IgD-negative memory B cell (primary cell): Measurements from ENCODE around the gene SIK3. TPM values are rescaled to one million over a fixed set of nuclear protein-coding genes. Genes with fewer than 3 reads are reported as not detected.

ENCODE experiments used
- H3K27ac Mint-ChIP-seq, 3 donors: one replicate each; pipeline ENCODE4 v1.8.0; 2020 to 2022; ENCODE audit warnings: mild to moderate bottlenecking in 3 of 3, mixed read lengths in 3 of 3, moderate library complexity in 1 of 3
- H3K27me3 Mint-ChIP-seq: one replicate; pipeline ENCODE4 v1.8.0; 2021; ENCODE audit warnings: mixed read lengths
- H3K36me3 Mint-ChIP-seq: one replicate; pipeline ENCODE4 v1.8.0; 2020; ENCODE audit warnings: mild to moderate bottlenecking, mixed read lengths
- H3K4me1 Mint-ChIP-seq, 3 donors: one replicate each; pipeline ENCODE4 v1.8.0; 2020 to 2022; ENCODE audit warnings: mixed read lengths in 3 of 3, mild to moderate bottlenecking in 1 of 3
- H3K4me3 Mint-ChIP-seq, 4 donors: one replicate each; pipeline ENCODE4 v1.8.0; 2020 to 2022; ENCODE audit warnings: mild to moderate bottlenecking in 4 of 4, mixed read lengths in 4 of 4, moderate library complexity in 3 of 4
- H3K9me3 Mint-ChIP-seq, 3 donors: one replicate each; pipeline ENCODE4 v1.8.0; 2020 to 2021; ENCODE audit warnings: mixed read lengths in 3 of 3, mild to moderate bottlenecking in 1 of 3
- polyA plus RNA-seq: library from polyadenylated mRNA; unstranded; fragments of 300-500 nt; fragmentation: Illumina TruSeq; gene quantifications from one replicate; pipeline ENCODE4 v1.2.3, GENCODE V29; 2021

Gene SIK3
- polyA plus RNA-seq, 1 donor from 2014 or later: 25.1 TPM

GRCh38 chr11:117095284-117096161, 2.7 kb downstream of the SIK3 start:
- H3K27ac Mint-ChIP-seq: peak overlapping the region; percentile 87 to 100 (median 95)
- H3K36me3 Mint-ChIP-seq: peaks cover 8% of the 10 kb centered on the region
- peaks cover 0 to 3% (median 0%) of the 10 kb centered on the region in 3 donors for H3K9me3 Mint-ChIP-seq
- H3K27me3 Mint-ChIP-seq: no peaks in the 10 kb centered on the region
- peaks cover 53 to 64% (median 60%) of the 10 kb centered on the region in 3 donors for H3K4me1 Mint-ChIP-seq
- peak overlapping the region; percentile 81 to 99 (median 97) for H3K4me3 Mint-ChIP-seq

GRCh38 chr11:117094776-117095175, 3.5 kb downstream of the SIK3 start:
- Mint-ChIP-seq H3K4me1 (peaks cover 60 to 70% (median 65%) of the 10 kb centered on the region in 3 donors), H3K4me3 (peak overlapping the region; percentile 73 to 95 (median 80)), H3K36me3 (peaks cover 8% of the 10 kb centered on the region), H3K27me3 (no peaks in the 10 kb centered on the region), H3K9me3 (peaks cover 0 to 3% (median 0%) of the 10 kb centered on the region in 3 donors), H3K27ac (peak overlapping the region in 2 of 3 donors; percentile 37 to 87)

- H3K27ac Mint-ChIP-seq: peak overlapping the region in 2 of 3 donors; percentile 43 to 85
Measured at GRCh38 chr11:117092951-117093590, 5.2 kb downstream of the SIK3 start.

GRCh38 chr11:117091753-117092477, 6.3 kb downstream of the SIK3 start:
- no peak overlapping the region for H3K4me3 Mint-ChIP-seq
- H3K9me3 Mint-ChIP-seq: peaks cover 0 to 3% (median 0%) of the 10 kb centered on the region in 3 donors
- peaks cover 67 to 72% (median 68%) of the 10 kb centered on the region in 3 donors for H3K4me1 Mint-ChIP-seq
- no peaks in the 10 kb centered on the region for H3K27me3 Mint-ChIP-seq
- peak overlapping the region in 2 of 3 donors; percentile 43 to 85 for H3K27ac Mint-ChIP-seq
- peaks cover 8% of the 10 kb centered on the region for H3K36me3 Mint-ChIP-seq

More at GRCh38 chr11:117092951-117093590, 5.2 kb downstream of the SIK3 start:
- Mint-ChIP-seq H3K4me3 (peak overlapping the region in 3 of 4 donors; percentile 81 to 85 (median 83)), H3K9me3 (peaks cover 0 to 3% (median 0%) of the 10 kb centered on the region in 3 donors), H3K36me3 (peaks cover 8% of the 10 kb centered on the region), H3K27me3 (no peaks in the 10 kb centered on the region), H3K4me1 (peaks cover 63 to 68% (median 63%) of the 10 kb centered on the region in 3 donors)

- H3K4me3 Mint-ChIP-seq: peak overlapping the region in 2 of 4 donors; percentile 6 to 19
- H3K4me1 Mint-ChIP-seq: peaks cover 58 to 65% (median 59%) of the 10 kb centered on the region in 3 donors
- H3K27me3 Mint-ChIP-seq: no peaks in the 10 kb centered on the region
- H3K9me3 Mint-ChIP-seq: peaks cover 0 to 3% (median 0%) of the 10 kb centered on the region in 3 donors
- H3K36me3 Mint-ChIP-seq: peaks cover 8% of the 10 kb centered on the region
- H3K27ac Mint-ChIP-seq: peak overlapping the region in 2 of 3 donors; percentile 6 to 13
Measured at GRCh38 chr11:117090111-117090706, 8.0 kb downstream of the SIK3 start.

- peaks cover 57 to 63% (median 59%) of the 10 kb centered on the region in 3 donors for H3K4me1 Mint-ChIP-seq
Measured at GRCh38 chr11:117089685-117090084, 8.5 kb downstream of the SIK3 start.

GRCh38 chr11:117087446-117087845, 10.8 kb downstream of the SIK3 start:
- H3K27ac Mint-ChIP-seq: peak overlapping the region in 2 of 3 donors; percentile 36 to 58

More at GRCh38 chr11:117089685-117090084, 8.5 kb downstream of the SIK3 start:
- peaks cover 8% of the 10 kb centered on the region for H3K36me3 Mint-ChIP-seq
- peak overlapping the region in 1 of 3 donors; percentile 6 for H3K27ac Mint-ChIP-seq
- no peaks in the 10 kb centered on the region for H3K27me3 Mint-ChIP-seq
- H3K4me3 Mint-ChIP-seq: peak overlapping the region in 1 of 4 donors; percentile 19
- peaks cover 0 to 3% (median 0%) of the 10 kb centered on the region in 3 donors for H3K9me3 Mint-ChIP-seq

GRCh38 chr11:117084992-117085391, 13.2 kb downstream of the SIK3 start:
- no peak overlapping the region for H3K27ac Mint-ChIP-seq
- no peaks in the 10 kb centered on the region for H3K27me3 Mint-ChIP-seq
- no peak overlapping the region for H3K4me3 Mint-ChIP-seq
- H3K9me3 Mint-ChIP-seq: no peaks in the 10 kb centered on the region
- H3K4me1 Mint-ChIP-seq: peaks cover 44 to 65% (median 51%) of the 10 kb centered on the region in 3 donors
- no peaks in the 10 kb centered on the region for H3K36me3 Mint-ChIP-seq

More at GRCh38 chr11:117087446-117087845, 10.8 kb downstream of the SIK3 start:
- no peaks in the 10 kb centered on the region for H3K27me3 Mint-ChIP-seq
- H3K4me3 Mint-ChIP-seq: peak overlapping the region in 2 of 4 donors; percentile 9 to 18
- H3K36me3 Mint-ChIP-seq: peaks cover 7% of the 10 kb centered on the region
- H3K4me1 Mint-ChIP-seq: peaks cover 51 to 63% (median 55%) of the 10 kb centered on the region in 3 donors
- H3K9me3 Mint-ChIP-seq: peaks cover 0 to 3% (median 0%) of the 10 kb centered on the region in 3 donors

- Mint-ChIP-seq H3K4me1 (peaks cover 43 to 62% (median 51%) of the 10 kb centered on the region in 3 donors), H3K9me3 (no peaks in the 10 kb centered on the region), H3K4me3 (peak overlapping the region in 1 of 4 donors; percentile 35), H3K27ac (peak overlapping the region in 1 of 3 donors; percentile 60), H3K27me3 (no peaks in the 10 kb centered on the region), H3K36me3 (no peaks in the 10 kb centered on the region)
Measured at GRCh38 chr11:117083011-117083935, 15.0 kb downstream of the SIK3 start.

- Mint-ChIP-seq H3K27me3 (no peaks in the 10 kb centered on the region), H3K27ac (no peak overlapping the region), H3K4me1 (peaks cover 47 to 65% (median 57%) of the 10 kb centered on the region in 3 donors), H3K4me3 (no peak overlapping the region), H3K9me3 (no peaks in the 10 kb centered on the region), H3K36me3 (no peaks in the 10 kb centered on the region)
Measured at GRCh38 chr11:117081908-117082307, 16.3 kb downstream of the SIK3 start.

GRCh38 chr11:117080370-117080769, 17.9 kb downstream of the SIK3 start:
- no peaks in the 10 kb centered on the region for H3K9me3 Mint-ChIP-seq
- peaks cover 47 to 57% (median 57%) of the 10 kb centered on the region in 3 donors for H3K4me1 Mint-ChIP-seq
- no peak overlapping the region for H3K27ac Mint-ChIP-seq
- H3K27me3 Mint-ChIP-seq: no peaks in the 10 kb centered on the region
- no peaks in the 10 kb centered on the region for H3K36me3 Mint-ChIP-seq
- H3K4me3 Mint-ChIP-seq: peak overlapping the region in 1 of 4 donors; percentile 33

- peak overlapping the region in 2 of 4 donors; percentile 76 to 82 for H3K4me3 Mint-ChIP-seq
Measured at GRCh38 chr11:117076941-117077691, 21.1 kb downstream of the SIK3 start.

More at GRCh38 chr11:117076941-117077691, 21.1 kb downstream of the SIK3 start:
- Mint-ChIP-seq H3K27me3 (no peaks in the 10 kb centered on the region), H3K27ac (no peak overlapping the region), H3K4me1 (peaks cover 53 to 61% (median 54%) of the 10 kb centered on the region in 3 donors), H3K9me3 (no peaks in the 10 kb centered on the region), H3K36me3 (peaks cover 6% of the 10 kb centered on the region)
